Thymus (tissue), 11 donors: ENCODE data around the gene RGS3. TPM values are rescaled to one million over a fixed set of nuclear protein-coding genes. Genes with fewer than 3 reads are reported as not detected.
A peak's percentile ranks its signal among the peaks of the same experiment; 100 is the strongest.
"Not testable (repeated sequence)": the region's sequence is repeated elsewhere in the genome, so short reads cannot be mapped to it uniquely, and the experiment has no call there.

Source experiments
- DNase-seq, 9 donors: peaks; one replicate each; pipeline ENCODE4 v3.0.0-alpha.2; 2013; ENCODE audit warnings: low spot score in 9 of 9, low read depth in 6 of 9, missing footprints in 1 of 9
- H3K27ac ChIP-seq, 2 donors: one replicate each; pipeline ENCODE4 v1.5.1; 2013; ENCODE audit warnings: control low read depth in 1 of 2, low read depth in 1 of 2, low read length in 1 of 2, mild to moderate bottlenecking in 1 of 2, moderate library complexity in 1 of 2
- H3K27me3 ChIP-seq, 2 donors: one replicate each; pipeline ENCODE4 v1.5.1; 2013; ENCODE audit warnings: low read length in 1 of 2; ENCODE audit not compliant: control insufficient read depth in 2 of 2, insufficient read depth in 1 of 2
- H3K36me3 ChIP-seq, 2 donors: one replicate each; pipeline ENCODE4 v1.5.1; 2013; ENCODE audit warnings: low read length in 1 of 2, mild to moderate bottlenecking in 1 of 2, moderate library complexity in 1 of 2; ENCODE audit not compliant: control insufficient read depth in 2 of 2, insufficient read depth in 2 of 2
- H3K4me1 ChIP-seq, 2 donors: one replicate each; pipeline ENCODE4 v1.5.1; 2013; ENCODE audit warnings: low read length in 2 of 2; ENCODE audit not compliant: control insufficient read depth in 2 of 2, insufficient read depth in 2 of 2
- H3K4me3 ChIP-seq, 2 donors: one replicate each; pipeline ENCODE4 v1.5.1; 2013; ENCODE audit warnings: low read length in 2 of 2, control low read depth in 1 of 2, mild to moderate bottlenecking in 1 of 2
- H3K9me3 ChIP-seq, 2 donors: one replicate each; pipeline ENCODE4 v1.5.1; 2013; ENCODE audit warnings: low read length in 1 of 2, mild to moderate bottlenecking in 1 of 2; ENCODE audit not compliant: control insufficient read depth in 2 of 2, insufficient read depth in 1 of 2
- WGBS: extraction: QIAGEN DNeasy Blood & Tissue Kit; methylation state at CpG from one replicate; pipeline ENCODE4 v1.1.7; 2013; 5-methylcytosine and 5-hydroxymethylcytosine counted together
- polyA plus RNA-seq: library from polyadenylated mRNA; stranded (reverse); fragments of 200-250 nt; gene quantifications from one replicate; pipeline ENCODE4 v1.2.3, GENCODE V29; 2013
- total RNA-seq: library from RNA; stranded (reverse); fragments of 120-200 nt; gene quantifications from one replicate; pipeline ENCODE4 v1.2.4, GENCODE V29; 2013
- donor health status: healthy.

RGS3 gene
- total and polyA plus RNA-seq, 2 donors, result 16.5 to 21.4 TPM

- Histone ChIP-seq H3K36me3 (no peaks in the 10 kb centered on the region), H3K4me3 (no peak overlapping the region), H3K27ac (no peak overlapping the region), H3K9me3 (no peaks in the 10 kb centered on the region), H3K27me3 (no peaks in the 10 kb centered on the region), H3K4me1 (no peaks in the 10 kb centered on the region)
- DNase-seq, result no peak
Observed at GRCh38 chr9:113431191-113431590, 32.3 kb upstream of the RGS3 start.

GRCh38 chr9:113436728-113437515, 26.6 kb upstream of the RGS3 start:
- WGBS, result 94% methylated on average over 4 of the region's 4 CpGs
- no peaks in the 10 kb centered on the region for H3K27me3 ChIP-seq
- no peak overlapping the region for H3K4me3 ChIP-seq

GRCh38 chr9:113437716-113438115, 25.8 kb upstream of the RGS3 start:
- WGBS, result 98% methylated on average over 1 of the region's 1 CpG

More at GRCh38 chr9:113436728-113437515, 26.6 kb upstream of the RGS3 start:
- Histone ChIP-seq H3K27ac (no peak overlapping the region), H3K9me3 (no peaks in the 10 kb centered on the region), H3K36me3 (no peaks in the 10 kb centered on the region), H3K4me1 (no peaks in the 10 kb centered on the region)
- DNase-seq, result no peak

GRCh38 chr9:113444736-113445135, 18.8 kb upstream of the RGS3 start:
- no peak for DNase-seq
- H3K4me3 ChIP-seq, result no peak overlapping the region
- no peak overlapping the region for H3K27ac ChIP-seq
- H3K27me3 ChIP-seq, result no peaks in the 10 kb centered on the region
- no peaks in the 10 kb centered on the region for H3K9me3 ChIP-seq
- no peaks in the 10 kb centered on the region for H3K4me1 ChIP-seq
- no peaks in the 10 kb centered on the region for H3K36me3 ChIP-seq
- WGBS, result 32% methylated on average over 2 of the region's 2 CpGs

More at GRCh38 chr9:113437716-113438115, 25.8 kb upstream of the RGS3 start:
- H3K27ac ChIP-seq, H3K27me3 ChIP-seq, H3K4me1 ChIP-seq, DNase-seq, H3K36me3 ChIP-seq, H3K4me3 ChIP-seq, H3K9me3 ChIP-seq: not testable (repeated sequence)

GRCh38 chr9:113446323-113446740, 17.2 kb upstream of the RGS3 start:
- Histone ChIP-seq H3K27me3 (no peaks in the 10 kb centered on the region), H3K9me3 (no peaks in the 10 kb centered on the region), H3K36me3 (no peaks in the 10 kb centered on the region), H3K4me3 (no peak overlapping the region), H3K27ac (no peak overlapping the region), H3K4me1 (no peaks in the 10 kb centered on the region)
- WGBS, result 66% methylated on average over 3 of the region's 3 CpGs
- peak in 4 of 9 donors; percentile 18 to 61 (median 20) for DNase-seq

- Histone ChIP-seq H3K4me3 (no peak overlapping the region), H3K9me3 (no peaks in the 10 kb centered on the region), H3K27ac (no peak overlapping the region), H3K36me3 (no peaks in the 10 kb centered on the region), H3K27me3 (no peaks in the 10 kb centered on the region), H3K4me1 (no peaks in the 10 kb centered on the region)
- DNase-seq, result no peak
- WGBS, result 97% methylated on average over 2 of the region's 2 CpGs
Observed at GRCh38 chr9:113449376-113449775, 14.2 kb upstream of the RGS3 start.

- no peak overlapping the region for H3K27ac ChIP-seq
- no peaks in the 10 kb centered on the region for H3K9me3 ChIP-seq
- no peaks in the 10 kb centered on the region for H3K27me3 ChIP-seq
- H3K4me3 ChIP-seq, result no peak overlapping the region
- DNase-seq, result no peak
- H3K36me3 ChIP-seq, result no peaks in the 10 kb centered on the region
- WGBS, result 90% methylated on average over 4 of the region's 4 CpGs
- peaks cover 5 to 8% of the 10 kb centered on the region in 2 donors for H3K4me1 ChIP-seq
Observed at GRCh38 chr9:113452113-113452605, 11.4 kb upstream of the RGS3 start.

GRCh38 chr9:113454914-113455761, 8.4 kb upstream of the RGS3 start:
- WGBS, result 63% methylated on average over 5 of the region's 5 CpGs
- H3K4me1 ChIP-seq, result peaks cover 5 to 8% of the 10 kb centered on the region in 2 donors

GRCh38 chr9:113456235-113456634, 7.3 kb upstream of the RGS3 start:
- Histone ChIP-seq H3K4me1 (peaks cover 5 to 8% of the 10 kb centered on the region in 2 donors), H3K4me3 (no peak overlapping the region), H3K27ac (no peak overlapping the region), H3K27me3 (no peaks in the 10 kb centered on the region), H3K36me3 (no peaks in the 10 kb centered on the region), H3K9me3 (no peaks in the 10 kb centered on the region)
- 100% methylated on average over 2 of the region's 2 CpGs for WGBS
- no peak for DNase-seq

More at GRCh38 chr9:113454914-113455761, 8.4 kb upstream of the RGS3 start:
- no peaks in the 10 kb centered on the region for H3K9me3 ChIP-seq
- no peak overlapping the region for H3K4me3 ChIP-seq
- no peaks in the 10 kb centered on the region for H3K36me3 ChIP-seq
- DNase-seq, result peak in 8 of 9 donors; percentile 11 to 72 (median 33)
- H3K27ac ChIP-seq, result peak overlapping the region in 1 of 2 donors; percentile 49
- H3K27me3 ChIP-seq, result no peaks in the 10 kb centered on the region
